HG03342 (cell line): ENCODE data around the gene CDK6.
"Not testable (repeated sequence)": the region's sequence is repeated elsewhere in the genome, so short reads cannot be mapped to it uniquely, and the experiment has no call there.

Source experiments
- ATAC-seq: cut with Tn5 transposase; IDR thresholded peaks from one replicate; pipeline ENCODE4 v1.9.1; 2021; ENCODE audit warnings: mild to moderate bottlenecking, moderate library complexity; ENCODE audit not compliant: unreplicated experiment

CDK6 gene

GRCh38 chr7:92836489-92836999 is at the start of gene CDK6:
Gene CDK6 (minus strand): TSS chr7:92836573. CDS start chr7:92833323, 3,250 bp downstream.
- peak; percentile 33 for ATAC-seq

- ATAC-seq = not testable (repeated sequence)
These were observed 49.7 kb upstream of the CDK6 start for GRCh38 chr7:92886039-92886438.

- ATAC-seq = no peak
These were observed 47.8 kb upstream of the CDK6 start for GRCh38 chr7:92884218-92884617.

GRCh38 chr7:92882760-92883159 is 46.4 kb upstream of the CDK6 start:
- ATAC-seq = no peak

GRCh38 chr7:92881091-92881485 is 44.7 kb upstream of the CDK6 start:
- ATAC-seq = no peak

GRCh38 chr7:92880212-92881090 is 44.1 kb upstream of the CDK6 start:
- ATAC-seq = no peak

- ATAC-seq = no peak
These were observed 41.0 kb upstream of the CDK6 start for GRCh38 chr7:92877367-92877766.

GRCh38 chr7:92876836-92877235 is 40.5 kb upstream of the CDK6 start:
- ATAC-seq = no peak

GRCh38 chr7:92875719-92876118 is 39.3 kb upstream of the CDK6 start:
- ATAC-seq = no peak

GRCh38 chr7:92875173-92875572 is 38.8 kb upstream of the CDK6 start:
- ATAC-seq = no peak

- ATAC-seq = no peak
These were observed 38.2 kb upstream of the CDK6 start for GRCh38 chr7:92874567-92874966.

GRCh38 chr7:92873776-92874175 is 37.4 kb upstream of the CDK6 start:
- no peak for ATAC-seq

- ATAC-seq = no peak
These were observed 36.3 kb upstream of the CDK6 start for GRCh38 chr7:92872701-92873100.

GRCh38 chr7:92868683-92869293 is 32.4 kb upstream of the CDK6 start:
- ATAC-seq = no peak

GRCh38 chr7:92864169-92864568 is 27.8 kb upstream of the CDK6 start:
- ATAC-seq = not testable (repeated sequence)

GRCh38 chr7:92856436-92856835 is 20.1 kb upstream of the CDK6 start:
- no peak for ATAC-seq

GRCh38 chr7:92854501-92855238 is 18.3 kb upstream of the CDK6 start:
- ATAC-seq = peak; percentile 83

- no peak for ATAC-seq
These were observed 15.4 kb upstream of the CDK6 start for GRCh38 chr7:92851732-92852131.

- no peak for ATAC-seq
These were observed 14.1 kb upstream of the CDK6 start for GRCh38 chr7:92850516-92850915.

GRCh38 chr7:92849322-92849721 is 12.9 kb upstream of the CDK6 start:
- ATAC-seq = no peak

GRCh38 chr7:92848851-92849250 is 12.5 kb upstream of the CDK6 start:
- ATAC-seq = no peak
